ENCODE results near the gene SSTR3.

DNA sequence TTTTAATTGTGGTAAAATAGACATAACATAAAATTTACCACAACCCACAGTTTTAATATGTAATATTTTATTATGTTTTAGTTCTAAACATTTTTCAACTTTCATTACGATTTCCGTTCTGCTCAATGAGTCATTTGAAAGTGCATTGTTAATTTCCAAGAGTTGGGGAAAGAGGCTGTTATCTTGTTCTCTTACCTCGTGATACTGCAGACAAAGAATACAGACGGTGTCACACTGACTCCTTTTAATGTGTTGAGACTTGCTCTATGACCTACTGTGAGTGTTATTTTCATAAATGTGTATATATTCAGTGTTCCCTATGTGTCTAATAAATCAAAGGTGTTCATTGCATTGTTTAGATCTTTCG, 42.6 kb upstream of the SSTR3 start:
- no peak for TF ChIP-seq EZH2 (IDR thresholded peaks at IDR 0.05; ENCODE audit: insufficient read depth, poor library complexity, severe bottlenecking)
- no peak for TF ChIP-seq EZH2phosphoT487 (IDR thresholded peaks at IDR 0.05; ENCODE audit: insufficient read depth, low read depth)

Measured in GM23248 (cell line).